Activated CD8-positive, alpha-beta memory T cell treated with anti-CD3 and anti-CD28 coated beads, Interleukin-2, amount 50 U/mL, for 4 hours (primary cell): Measurements from ENCODE around the gene CASP2.

ENCODE experiments used
- DNase-seq: peaks from one replicate; pipeline ENCODE4 v3.0.0-alpha.2; 2020

Gene CASP2

GRCh38 chr7:143299346-143299745 is 11.2 kb downstream of the CASP2 start:
- no peak for DNase-seq

- DNase-seq, result peak; percentile 66
Measured at GRCh38 chr7:143299840-143300239, 11.7 kb downstream of the CASP2 start.

- DNase-seq, result no peak
Measured at GRCh38 chr7:143300959-143301935, 13.1 kb downstream of the CASP2 start.

- DNase-seq, result no peak
Measured at GRCh38 chr7:143303733-143304132, 15.6 kb downstream of the CASP2 start.

GRCh38 chr7:143304938-143305337 is 16.8 kb downstream of the CASP2 start:
- no peak for DNase-seq

- DNase-seq, result peak; percentile 66
Measured at GRCh38 chr7:143305423-143306070, 17.4 kb downstream of the CASP2 start.

GRCh38 chr7:143308632-143309031 is 20.5 kb downstream of the CASP2 start:
- no peak for DNase-seq

- no peak for DNase-seq
Measured at GRCh38 chr7:143314127-143314526, 26.0 kb downstream of the CASP2 start.

GRCh38 chr7:143315776-143316175 is 27.6 kb downstream of the CASP2 start, which contains the start of gene CLCN1:
TSS of gene CLCN1 (plus strand) at chr7:143316111. CDS start at chr7:143316213, 102 bp downstream.
- DNase-seq, result no peak

- DNase-seq, result no peak
Measured at GRCh38 chr7:143316492-143316891, 28.3 kb downstream of the CASP2 start.

GRCh38 chr7:143318661-143319060 is 30.5 kb downstream of the CASP2 start:
- DNase-seq, result no peak

- DNase-seq, result no peak
Measured at GRCh38 chr7:143320620-143321019, 32.5 kb downstream of the CASP2 start.

- DNase-seq, result no peak
Measured at GRCh38 chr7:143321242-143321641, 33.1 kb downstream of the CASP2 start.

- DNase-seq, result no peak
Measured at GRCh38 chr7:143321734-143322133, 33.6 kb downstream of the CASP2 start.

GRCh38 chr7:143322760-143323633 is 34.8 kb downstream of the CASP2 start:
- no peak for DNase-seq

- DNase-seq, result no peak
Measured at GRCh38 chr7:143323653-143324052, 35.5 kb downstream of the CASP2 start.

GRCh38 chr7:143325240-143325639 is 37.1 kb downstream of the CASP2 start:
- no peak for DNase-seq

GRCh38 chr7:143327903-143328302 is 39.8 kb downstream of the CASP2 start:
- no peak for DNase-seq

- DNase-seq, result no peak
Measured at GRCh38 chr7:143329471-143330170, 41.5 kb downstream of the CASP2 start.

GRCh38 chr7:143331179-143331801 is 43.1 kb downstream of the CASP2 start:
- DNase-seq, result no peak

GRCh38 chr7:143334244-143334643 is 46.1 kb downstream of the CASP2 start:
- no peak for DNase-seq

- DNase-seq, result no peak
Measured at GRCh38 chr7:143337216-143337615, 49.1 kb downstream of the CASP2 start.
